ENCODE results near the gene ACTR3.

The ACTR3 gene

GRCh38 chr2:113966171-113966570 is 76.3 kb downstream of the ACTR3 start:
- TF ChIP-seq SPI1 (IDR thresholded peaks at IDR 0.05; ENCODE audit: borderline replicate concordance, low read depth) (no peak), REST (IDR thresholded peaks at IDR 0.05; ENCODE audit: insufficient replicate concordance, low read depth) (no peak), CTCF (IDR thresholded peaks at IDR 0.05; ENCODE audit: insufficient read depth, low read length) (no peak), GABPA (IDR thresholded peaks at IDR 0.05; ENCODE audit: low read depth) (no peak), POLR2AphosphoS5 (IDR thresholded peaks at IDR 0.05; ENCODE audit: low read depth) (no peak)
- DNase-seq (ENCODE audit: low read depth in 1 of 2, low spot score in 1 of 2) = no peak
- no peaks in the 10 kb centered on the region for H3K27me3 ChIP-seq (ENCODE audit: insufficient read depth, poor library complexity, severe bottlenecking)
- H3K4me3 ChIP-seq (replicated peaks; ENCODE audit: insufficient read depth, low read length) = no peak overlapping the region
- no peak overlapping the region for H3K27ac ChIP-seq (replicated peaks)

- TF ChIP-seq SPI1 (IDR thresholded peaks at IDR 0.05; ENCODE audit: borderline replicate concordance, low read depth) (no peak), CTCF (IDR thresholded peaks at IDR 0.05; ENCODE audit: insufficient read depth, low read length) (no peak)
- no peak for DNase-seq (ENCODE audit: low read depth in 1 of 2, low spot score in 1 of 2)
- H3K27ac ChIP-seq (replicated peaks) = no peak overlapping the region
- H3K27me3 ChIP-seq (ENCODE audit: insufficient read depth, poor library complexity, severe bottlenecking) = no peaks in the 10 kb centered on the region
- no peak overlapping the region for H3K4me3 ChIP-seq (replicated peaks; ENCODE audit: insufficient read depth, low read length)
Measured at GRCh38 chr2:113966832-113967231, 76.9 kb downstream of the ACTR3 start.

- Histone ChIP-seq H3K27ac (replicated peaks) (no peak overlapping the region), H3K27me3 (ENCODE audit: insufficient read depth, poor library complexity, severe bottlenecking) (no peaks in the 10 kb centered on the region), H3K4me3 (replicated peaks; ENCODE audit: insufficient read depth, low read length) (no peak overlapping the region)
- TF ChIP-seq SPI1 (IDR thresholded peaks at IDR 0.05; ENCODE audit: borderline replicate concordance, low read depth) (no peak), REST (IDR thresholded peaks at IDR 0.05; ENCODE audit: insufficient replicate concordance, low read depth) (no peak), GABPA (IDR thresholded peaks at IDR 0.05; ENCODE audit: low read depth) (no peak), CTCF (IDR thresholded peaks at IDR 0.05; ENCODE audit: insufficient read depth, low read length) (no peak), POLR2AphosphoS5 (IDR thresholded peaks at IDR 0.05; ENCODE audit: low read depth) (no peak)
- no peak for DNase-seq (ENCODE audit: low read depth in 1 of 2, low spot score in 1 of 2)
Measured at GRCh38 chr2:113967272-113967671, 77.4 kb downstream of the ACTR3 start.

GRCh38 chr2:113972766-113973165 is 82.9 kb downstream of the ACTR3 start:
- Histone ChIP-seq H3K4me3 (replicated peaks; ENCODE audit: insufficient read depth, low read length) (no peak overlapping the region), H3K27ac (replicated peaks) (no peak overlapping the region), H3K27me3 (ENCODE audit: insufficient read depth, poor library complexity, severe bottlenecking) (no peaks in the 10 kb centered on the region)
- TF ChIP-seq GABPA (IDR thresholded peaks at IDR 0.05; ENCODE audit: low read depth) = no peak
- TF ChIP-seq SPI1 (IDR thresholded peaks at IDR 0.05; ENCODE audit: borderline replicate concordance, low read depth) = no peak
- no peak for TF ChIP-seq REST (IDR thresholded peaks at IDR 0.05; ENCODE audit: insufficient replicate concordance, low read depth)
- TF ChIP-seq POLR2AphosphoS5 (IDR thresholded peaks at IDR 0.05; ENCODE audit: low read depth) = no peak
- TF ChIP-seq CTCF (IDR thresholded peaks at IDR 0.05; ENCODE audit: insufficient read depth, low read length) = no peak
- DNase-seq (ENCODE audit: low read depth in 1 of 2, low spot score in 1 of 2) = no peak

All from HL-60 (cell line).